Measurements from ENCODE around the gene PCP4L1.

GRCh38 chr1:161233102-161233501 is 25.4 kb upstream of the PCP4L1 start:
- TF ChIP-seq CTCF (IDR thresholded peaks at IDR 0.05) = no peak
- TF ChIP-seq ZFX (IDR thresholded peaks at IDR 0.05; ENCODE audit: borderline replicate concordance) = no peak
